ENCODE data around the gene IRF2BP1. TPM values are rescaled to one million over a fixed set of nuclear protein-coding genes. Genes with fewer than 3 reads are reported as not detected.
A peak's percentile ranks its signal among the peaks of the same experiment; 100 is the strongest.

The IRF2BP1 gene
- total and polyA plus RNA-seq, 2 of the 13 experiments (the other 11 are each of a cell fraction or from before 2014, with no cell fraction given), result 4.3 to 14.3 TPM

DNA sequence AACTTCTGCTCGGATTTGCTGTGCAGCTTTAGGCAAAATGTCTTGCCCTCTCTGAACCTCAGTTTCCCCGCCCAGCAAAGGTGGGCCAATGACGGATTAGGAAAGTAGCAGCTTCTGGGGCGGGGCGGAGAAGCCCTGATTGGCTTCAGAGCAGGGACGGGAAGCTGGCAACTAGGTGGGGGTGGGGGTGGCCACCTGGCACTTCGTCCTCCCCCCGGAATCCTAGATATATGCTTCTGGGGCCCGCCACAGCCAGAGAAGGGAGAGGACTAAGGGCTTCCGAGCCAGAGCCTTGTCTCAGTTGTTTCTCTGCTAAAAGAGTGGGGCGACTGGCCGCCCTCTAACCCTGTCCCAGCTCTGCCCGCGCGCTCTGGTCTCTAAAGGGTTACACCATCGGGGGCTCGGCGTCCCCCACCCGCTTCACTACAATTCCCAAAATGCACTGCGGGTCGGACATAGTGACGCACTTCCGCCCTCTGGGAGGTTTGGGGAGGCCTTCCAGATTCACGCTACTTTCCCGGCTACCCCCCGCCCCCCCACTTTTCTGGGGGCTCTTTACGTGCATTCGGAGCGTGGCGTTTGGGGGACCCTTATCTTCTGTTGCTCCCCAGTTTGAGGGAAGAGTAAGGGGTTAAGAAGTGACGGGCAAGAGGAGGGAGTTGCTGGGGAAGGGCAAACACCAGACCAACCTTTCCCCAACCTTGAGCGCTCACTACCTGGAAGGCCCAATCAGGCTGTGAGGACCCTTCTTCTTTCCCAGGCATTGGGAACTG, 672 bp upstream of the IRF2BP1 start (continued):
- TF ChIP-seq ZNF644 (CRISPR knock-in tag; IDR thresholded peaks at IDR 0.05; ENCODE audit: low read depth) (no peak), ZNF354B (CRISPR knock-in tag; IDR thresholded peaks at IDR 0.05) (no peak), FOXK1 (CRISPR knock-in tag; IDR thresholded peaks at IDR 0.05; ENCODE audit: borderline replicate concordance, low read depth) (peak; percentile 87; the same call in 1 of the 2 replicates), ATF2 (CRISPR knock-in tag; IDR thresholded peaks at IDR 0.05) (peak; percentile 60; the same call in 1 of the 2 replicates), TEAD3 (CRISPR knock-in tag; optimal IDR thresholded peaks at IDR 0.05; ENCODE audit: borderline replicate concordance) (peak; percentile 28), ATF4 (CRISPR knock-in tag; IDR thresholded peaks at IDR 0.05) (no peak), NRL (CRISPR knock-in tag; IDR thresholded peaks at IDR 0.05; ENCODE audit: borderline replicate concordance) (0 out of 2 replicates have a peak, but pooled peaks have one; percentile 59), FLYWCH1 (CRISPR knock-in tag; IDR thresholded peaks at IDR 0.05) (no peak)
- TF ChIP-seq, protein P1, sequence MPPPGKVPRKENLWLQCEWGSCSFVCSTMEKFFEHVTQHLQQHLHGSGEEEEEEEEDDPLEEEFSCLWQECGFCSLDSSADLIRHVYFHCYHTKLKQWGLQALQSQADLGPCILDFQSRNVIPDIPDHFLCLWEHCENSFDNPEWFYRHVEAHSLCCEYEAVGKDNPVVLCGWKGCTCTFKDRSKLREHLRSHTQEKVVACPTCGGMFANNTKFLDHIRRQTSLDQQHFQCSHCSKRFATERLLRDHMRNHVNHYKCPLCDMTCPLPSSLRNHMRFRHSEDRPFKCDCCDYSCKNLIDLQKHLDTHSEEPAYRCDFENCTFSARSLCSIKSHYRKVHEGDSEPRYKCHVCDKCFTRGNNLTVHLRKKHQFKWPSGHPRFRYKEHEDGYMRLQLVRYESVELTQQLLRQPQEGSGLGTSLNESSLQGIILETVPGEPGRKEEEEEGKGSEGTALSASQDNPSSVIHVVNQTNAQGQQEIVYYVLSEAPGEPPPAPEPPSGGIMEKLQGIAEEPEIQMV (CRISPR knock-in tag; IDR thresholded peaks at IDR 0.05; ENCODE audit: low read depth), result 0 out of 2 replicates have a peak, but pooled peaks have one; percentile 57
- TF ChIP-seq, protein P2, sequence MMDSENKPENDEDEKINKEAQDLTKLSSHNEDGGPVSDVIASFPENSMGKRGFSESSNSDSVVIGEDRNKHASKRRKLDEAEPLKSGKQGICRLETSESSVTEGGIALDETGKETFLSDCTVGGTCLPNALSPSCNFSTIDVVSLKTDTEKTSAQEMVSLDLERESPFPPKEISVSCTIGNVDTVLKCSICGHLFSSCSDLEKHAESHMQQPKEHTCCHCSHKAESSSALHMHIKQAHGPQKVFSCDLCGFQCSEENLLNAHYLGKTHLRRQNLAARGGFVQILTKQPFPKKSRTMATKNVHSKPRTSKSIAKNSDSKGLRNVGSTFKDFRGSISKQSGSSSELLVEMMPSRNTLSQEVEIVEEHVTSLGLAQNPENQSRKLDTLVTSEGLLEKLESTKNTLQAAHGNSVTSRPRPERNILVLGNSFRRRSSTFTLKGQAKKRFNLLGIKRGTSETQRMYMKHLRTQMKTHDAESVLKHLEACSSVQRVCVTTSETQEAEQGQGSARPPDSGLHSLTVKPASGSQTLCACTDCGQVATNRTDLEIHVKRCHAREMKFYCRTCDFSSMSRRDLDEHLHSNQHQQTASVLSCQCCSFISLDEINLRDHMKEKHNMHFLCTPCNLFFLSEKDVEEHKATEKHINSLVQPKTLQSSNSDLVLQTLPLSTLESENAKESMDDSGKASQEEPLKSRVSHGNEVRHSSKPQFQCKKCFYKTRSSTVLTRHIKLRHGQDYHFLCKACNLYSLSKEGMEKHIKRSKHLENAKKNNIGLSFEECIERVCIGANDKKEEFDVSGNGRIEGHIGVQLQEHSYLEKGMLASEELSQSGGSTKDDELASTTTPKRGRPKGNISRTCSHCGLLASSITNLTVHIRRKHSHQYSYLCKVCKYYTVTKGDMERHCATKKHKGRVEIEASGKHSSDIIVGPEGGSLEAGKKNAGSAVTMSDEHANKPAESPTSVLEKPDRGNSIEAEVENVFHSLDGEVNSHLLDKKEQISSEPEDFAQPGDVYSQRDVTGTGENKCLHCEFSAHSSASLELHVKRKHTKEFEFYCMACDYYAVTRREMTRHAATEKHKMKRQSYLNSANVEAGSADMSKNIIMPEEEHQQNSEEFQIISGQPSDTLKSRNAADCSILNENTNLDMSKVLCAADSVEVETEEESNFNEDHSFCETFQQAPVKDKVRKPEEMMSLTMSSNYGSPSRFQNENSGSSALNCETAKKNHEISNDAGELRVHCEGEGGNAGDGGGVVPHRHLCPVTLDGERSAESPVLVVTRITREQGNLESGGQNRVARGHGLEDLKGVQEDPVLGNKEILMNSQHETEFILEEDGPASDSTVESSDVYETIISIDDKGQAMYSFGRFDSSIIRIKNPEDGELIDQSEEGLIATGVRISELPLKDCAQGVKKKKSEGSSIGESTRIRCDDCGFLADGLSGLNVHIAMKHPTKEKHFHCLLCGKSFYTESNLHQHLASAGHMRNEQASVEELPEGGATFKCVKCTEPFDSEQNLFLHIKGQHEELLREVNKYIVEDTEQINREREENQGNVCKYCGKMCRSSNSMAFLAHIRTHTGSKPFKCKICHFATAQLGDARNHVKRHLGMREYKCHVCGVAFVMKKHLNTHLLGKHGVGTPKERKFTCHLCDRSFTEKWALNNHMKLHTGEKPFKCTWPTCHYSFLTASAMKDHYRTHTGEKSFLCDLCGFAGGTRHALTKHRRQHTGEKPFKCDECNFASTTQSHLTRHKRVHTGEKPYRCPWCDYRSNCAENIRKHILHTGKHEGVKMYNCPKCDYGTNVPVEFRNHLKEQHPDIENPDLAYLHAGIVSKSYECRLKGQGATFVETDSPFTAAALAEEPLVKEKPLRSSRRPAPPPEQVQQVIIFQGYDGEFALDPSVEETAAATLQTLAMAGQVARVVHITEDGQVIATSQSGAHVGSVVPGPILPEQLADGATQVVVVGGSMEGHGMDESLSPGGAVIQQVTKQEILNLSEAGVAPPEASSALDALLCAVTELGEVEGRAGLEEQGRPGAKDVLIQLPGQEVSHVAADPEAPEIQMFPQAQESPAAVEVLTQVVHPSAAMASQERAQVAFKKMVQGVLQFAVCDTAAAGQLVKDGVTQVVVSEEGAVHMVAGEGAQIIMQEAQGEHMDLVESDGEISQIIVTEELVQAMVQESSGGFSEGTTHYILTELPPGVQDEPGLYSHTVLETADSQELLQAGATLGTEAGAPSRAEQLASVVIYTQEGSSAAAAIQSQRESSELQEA (CRISPR knock-in tag; IDR thresholded peaks at IDR 0.05; ENCODE audit: not compliant biosample characterization), result no peak
- TF ChIP-seq, protein P3, sequence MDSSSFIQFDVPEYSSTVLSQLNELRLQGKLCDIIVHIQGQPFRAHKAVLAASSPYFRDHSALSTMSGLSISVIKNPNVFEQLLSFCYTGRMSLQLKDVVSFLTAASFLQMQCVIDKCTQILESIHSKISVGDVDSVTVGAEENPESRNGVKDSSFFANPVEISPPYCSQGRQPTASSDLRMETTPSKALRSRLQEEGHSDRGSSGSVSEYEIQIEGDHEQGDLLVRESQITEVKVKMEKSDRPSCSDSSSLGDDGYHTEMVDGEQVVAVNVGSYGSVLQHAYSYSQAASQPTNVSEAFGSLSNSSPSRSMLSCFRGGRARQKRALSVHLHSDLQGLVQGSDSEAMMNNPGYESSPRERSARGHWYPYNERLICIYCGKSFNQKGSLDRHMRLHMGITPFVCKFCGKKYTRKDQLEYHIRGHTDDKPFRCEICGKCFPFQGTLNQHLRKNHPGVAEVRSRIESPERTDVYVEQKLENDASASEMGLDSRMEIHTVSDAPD (CRISPR knock-in tag; IDR thresholded peaks at IDR 0.05), result no peak

Data from HepG2 (cell line).